Prostate gland (tissue), 2 donors: ENCODE results near the gene RFTN2. TPM values are rescaled to one million over a fixed set of nuclear protein-coding genes. Genes with fewer than 3 reads are reported as not detected.
"Not testable (repeated sequence)": the region's sequence is repeated elsewhere in the genome, so short reads cannot be mapped to it uniquely, and the experiment has no call there.

Source experiments
- DNase-seq: peaks from one replicate; pipeline ENCODE4 v3.0.0-alpha.2; 2019; ENCODE audit warnings: low spot score
- H3K27ac ChIP-seq, 2 donors: fragments of 200-600 bp; sonication (generic); 2 replicates each; pipeline ENCODE4 v1.5.1; 2017 to 2019
- H3K27me3 ChIP-seq: fragments of 200-600 bp; sonication (generic); replicated peaks from 2 replicates; pipeline ENCODE4 v1.5.1; 2019; ENCODE audit not compliant: insufficient read depth
- H3K36me3 ChIP-seq, 2 donors: fragments of 200-600 bp; sonication (generic); 1 replicate in 1 of 2; 2 replicates in 1 of 2; pipeline versions ENCODE4 v1.5.1 to v1.8.1; 2017 to 2019
- H3K4me1 ChIP-seq: fragments of 200-600 bp; sonication (generic); replicated peaks from 2 replicates; pipeline ENCODE4 v1.5.1; 2019
- H3K4me3 ChIP-seq, 2 donors: fragments of 200-600 bp; sonication (generic); 2 replicates each; pipeline ENCODE4 v1.5.1; 2017 to 2019
- H3K9me3 ChIP-seq: fragments of 200-600 bp; sonication (generic); 2 replicates; pipeline ENCODE4 v1.5.1; 2017
- CTCF ChIP-seq, 4 experiments: fragments of 200-600 bp in 2 of 4; fragments of 450-650 bp in 2 of 4; sonication (generic) in 2 of 4; IDR thresholded peaks; 1 replicate in 3 of 4; 2 replicates in 1 of 4; pipeline ENCODE4 v1.5.1; 2016 to 2019; ENCODE audit warnings: antibody characterized with exemption in 4 of 4, mild to moderate bottlenecking in 2 of 4, moderate library complexity in 2 of 4
- POLR2A ChIP-seq: fragments of 450-650 bp; IDR thresholded peaks from one replicate; pipeline ENCODE4 v1.6.1; 2016; ENCODE audit warnings: antibody characterized with exemption, mild to moderate bottlenecking
- POLR2AphosphoS5 ChIP-seq: sonication (generic); formaldehyde crosslinking; IDR thresholded peaks from one replicate; pipeline ENCODE4 v1.6.1; 2017; ENCODE audit warnings: antibody characterized with exemption
- whole genome bisulfite sequencing: methylation state at CpG from one replicate; pipeline ENCODE4 v1.1.5; 2018; 5-methylcytosine and 5-hydroxymethylcytosine counted together
- intact Hi-C: fragments of 100-400 bp; cut with DNase I; formaldehyde crosslinking; loops from one replicate; pipeline ENCODE4 v1.14.2; 2022
- total RNA-seq, 2 donors: library from RNA; depleted of rRNA; stranded (reverse); fragments of >200 nt; gene quantifications; one replicate each; pipeline ENCODE4 v1.1.0, GENCODE V29; 2016

RFTN2 gene
- total RNA-seq, 2 donors from 2014 or later, result 2.3 to 17.5 TPM

GRCh38 chr2:197666277-197666676, 9.1 kb downstream of the RFTN2 start:
- TF ChIP-seq POLR2A (no peak), POLR2AphosphoS5 (no peak), CTCF (IDR thresholded peaks at IDR 0.05) (no peak)
- H3K4me3 ChIP-seq, result no peak overlapping the region
- no peak overlapping the region for H3K27ac ChIP-seq
- no peak for DNase-seq
- H3K9me3 ChIP-seq, result no peaks in the 10 kb centered on the region
- intact Hi-C loops, result no loop called here
- no peaks in the 10 kb centered on the region for H3K4me1 ChIP-seq
- no peaks in the 10 kb centered on the region for H3K36me3 ChIP-seq
- no peaks in the 10 kb centered on the region for H3K27me3 ChIP-seq

GRCh38 chr2:197661626-197662025, 13.8 kb downstream of the RFTN2 start:
- WGBS, result 69% methylated on average over 3 of the region's 3 CpGs

GRCh38 chr2:197657562-197657961, 17.8 kb downstream of the RFTN2 start:
- H3K36me3 ChIP-seq, result no peaks in the 10 kb centered on the region
- DNase-seq, result no peak
- TF ChIP-seq POLR2A (no peak), CTCF (IDR thresholded peaks at IDR 0.05) (no peak), POLR2AphosphoS5 (no peak)
- H3K4me3 ChIP-seq, result no peak overlapping the region
- H3K27ac ChIP-seq, result no peak overlapping the region
- no peaks in the 10 kb centered on the region for H3K4me1 ChIP-seq
- no peaks in the 10 kb centered on the region for H3K27me3 ChIP-seq
- intact Hi-C loops, result no loop called here
- no peaks in the 10 kb centered on the region for H3K9me3 ChIP-seq

More at GRCh38 chr2:197661626-197662025, 13.8 kb downstream of the RFTN2 start:
- H3K27ac ChIP-seq, result no peak overlapping the region
- no peaks in the 10 kb centered on the region for H3K36me3 ChIP-seq
- H3K27me3 ChIP-seq, result no peaks in the 10 kb centered on the region
- no peaks in the 10 kb centered on the region for H3K4me1 ChIP-seq
- H3K9me3 ChIP-seq, result no peaks in the 10 kb centered on the region
- no peak for TF ChIP-seq POLR2AphosphoS5
- no peak for TF ChIP-seq CTCF (IDR thresholded peaks at IDR 0.05)
- TF ChIP-seq POLR2A, result no peak
- intact Hi-C loops, result no loop called here
- no peak for DNase-seq
- no peak overlapping the region for H3K4me3 ChIP-seq

GRCh38 chr2:197647961-197648690, 27.3 kb downstream of the RFTN2 start:
- no peak for DNase-seq
- Histone ChIP-seq H3K27me3 (no peaks in the 10 kb centered on the region), H3K36me3 (no peaks in the 10 kb centered on the region), H3K4me3 (no peak overlapping the region), H3K27ac (no peak overlapping the region), H3K4me1 (no peaks in the 10 kb centered on the region), H3K9me3 (no peaks in the 10 kb centered on the region)
- 89% methylated on average over 3 of the region's 3 CpGs for WGBS
- intact Hi-C loops, result no loop called here
- TF ChIP-seq POLR2AphosphoS5 (no peak), POLR2A (no peak), CTCF (IDR thresholded peaks at IDR 0.05) (no peak)

- DNase-seq, result no peak
- no peaks in the 10 kb centered on the region for H3K9me3 ChIP-seq
- intact Hi-C loops, result no loop called here
These were observed 33.7 kb downstream of the RFTN2 start for GRCh38 chr2:197641666-197642065.

GRCh38 chr2:197640571-197641122, 34.7 kb downstream of the RFTN2 start:
- H3K9me3 ChIP-seq, H3K27ac ChIP-seq, H3K4me1 ChIP-seq, DNase-seq, H3K27me3 ChIP-seq, H3K36me3 ChIP-seq, intact Hi-C loops, H3K4me3 ChIP-seq: not testable (repeated sequence)
- 89% methylated on average over 19 of the region's 19 CpGs for WGBS

More at GRCh38 chr2:197641666-197642065, 33.7 kb downstream of the RFTN2 start:
- 78% methylated on average over 3 of the region's 3 CpGs for WGBS
- TF ChIP-seq POLR2AphosphoS5 (no peak), CTCF (IDR thresholded peaks at IDR 0.05) (no peak), POLR2A (no peak)
- Histone ChIP-seq H3K4me3 (no peak overlapping the region), H3K36me3 (no peaks in the 10 kb centered on the region), H3K27ac (no peak overlapping the region), H3K27me3 (no peaks in the 10 kb centered on the region), H3K4me1 (no peaks in the 10 kb centered on the region)
